SU-DHL-6 (cell line): ENCODE data around the gene CD80.
"Not testable (repeated sequence)": the region's sequence is repeated elsewhere in the genome, so short reads cannot be mapped to it uniquely, and the experiment has no call there.

ENCODE experiments used
- EZH2phosphoT487 ChIP-seq: fragments of 200-600 bp; sonication (generic), shearing (Covaris generic); conservative IDR thresholded peaks from 2 replicates; pipeline ENCODE4 v1.6.1; 2018; ENCODE audit warnings: mild to moderate bottlenecking, antibody characterized with exemption, low read length, moderate library complexity, mixed read lengths
- TF ChIP-seq, protein P1 (sequence below): fragments of 200-600 bp; sonication (generic); IDR thresholded peaks from one replicate; pipeline ENCODE4 v1.5.1; 2017; ENCODE audit warnings: antibody characterized with exemption, mild to moderate bottlenecking, low read length, moderate library complexity; ENCODE audit not compliant: insufficient read depth, poor library complexity, severe bottlenecking

DNA sequence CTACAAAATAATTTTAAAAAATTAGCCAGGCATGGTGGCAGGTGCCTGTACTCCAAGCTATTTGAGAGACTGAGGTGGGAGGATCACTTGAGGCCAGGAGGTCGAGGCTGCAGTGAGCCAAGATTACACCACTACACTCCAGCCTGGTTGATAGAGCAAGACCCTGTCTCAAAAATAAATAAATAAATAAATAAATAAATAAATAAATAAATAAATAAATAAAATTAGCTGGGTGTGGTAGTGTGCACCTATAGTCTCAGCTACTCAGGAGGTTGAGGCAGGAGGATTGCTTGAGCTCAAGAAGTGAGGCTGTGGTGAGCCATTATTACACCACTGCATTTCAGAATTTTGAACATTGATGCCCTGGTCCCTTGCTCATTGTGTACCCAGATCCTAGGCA lies 35.5 kb upstream of the CD80 start:
- TF ChIP-seq, protein P1, sequence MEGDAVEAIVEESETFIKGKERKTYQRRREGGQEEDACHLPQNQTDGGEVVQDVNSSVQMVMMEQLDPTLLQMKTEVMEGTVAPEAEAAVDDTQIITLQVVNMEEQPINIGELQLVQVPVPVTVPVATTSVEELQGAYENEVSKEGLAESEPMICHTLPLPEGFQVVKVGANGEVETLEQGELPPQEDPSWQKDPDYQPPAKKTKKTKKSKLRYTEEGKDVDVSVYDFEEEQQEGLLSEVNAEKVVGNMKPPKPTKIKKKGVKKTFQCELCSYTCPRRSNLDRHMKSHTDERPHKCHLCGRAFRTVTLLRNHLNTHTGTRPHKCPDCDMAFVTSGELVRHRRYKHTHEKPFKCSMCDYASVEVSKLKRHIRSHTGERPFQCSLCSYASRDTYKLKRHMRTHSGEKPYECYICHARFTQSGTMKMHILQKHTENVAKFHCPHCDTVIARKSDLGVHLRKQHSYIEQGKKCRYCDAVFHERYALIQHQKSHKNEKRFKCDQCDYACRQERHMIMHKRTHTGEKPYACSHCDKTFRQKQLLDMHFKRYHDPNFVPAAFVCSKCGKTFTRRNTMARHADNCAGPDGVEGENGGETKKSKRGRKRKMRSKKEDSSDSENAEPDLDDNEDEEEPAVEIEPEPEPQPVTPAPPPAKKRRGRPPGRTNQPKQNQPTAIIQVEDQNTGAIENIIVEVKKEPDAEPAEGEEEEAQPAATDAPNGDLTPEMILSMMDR, result not testable (repeated sequence)
- TF ChIP-seq EZH2phosphoT487, result not testable (repeated sequence)
